T-helper 17 cell (primary cell): ENCODE results near the gene SLC39A3. TPM values are rescaled to one million over a fixed set of nuclear protein-coding genes. Genes with fewer than 3 reads are reported as not detected.
A peak's percentile ranks its signal among the peaks of the same experiment; 100 is the strongest.

Experiments
- ATAC-seq: fragments of 150-1000 bp; cut with Tn5 transposase; 2 replicates; pipeline ENCODE4 v1.10.0; 2021; ENCODE audit warnings: mild to moderate bottlenecking, moderate library complexity
- DNase-seq, 3 donors: peaks; one replicate each; pipeline versions ENCODE4 v3.0.0 to v3.0.0-alpha.2; 2020 to 2021
- H3K9me3 ChIP-seq: one replicate; pipeline ENCODE4 v1.7.0; 2013; ENCODE audit warnings: low read length, mild to moderate bottlenecking; ENCODE audit not compliant: control insufficient read depth, poor library complexity, severe bottlenecking
- H3K27ac Mint-ChIP-seq: one replicate; pipeline ENCODE4 v1.8.0; 2022; ENCODE audit warnings: mild to moderate bottlenecking, moderate library complexity, mixed read lengths
- H3K27me3 Mint-ChIP-seq: one replicate; pipeline ENCODE4 v1.8.0; 2022; ENCODE audit warnings: mixed read lengths
- H3K36me3 Mint-ChIP-seq: one replicate; pipeline ENCODE4 v1.8.0; 2022; ENCODE audit warnings: low read depth, mixed read lengths
- H3K4me1 Mint-ChIP-seq: one replicate; pipeline ENCODE4 v1.8.0; 2022; ENCODE audit warnings: mild to moderate bottlenecking, mixed read lengths
- H3K4me3 Mint-ChIP-seq: one replicate; pipeline ENCODE4 v1.8.0; 2022; ENCODE audit warnings: mild to moderate bottlenecking, moderate library complexity, mixed read lengths
- total RNA-seq, 4 donors: library from RNA in 2 of 4; stranded (reverse) in 2 of 4; gene quantifications; one replicate each; pipeline ENCODE4 v1.2.3 and lab custom pipeline; 2022 to 2026

SLC39A3 gene, protein sequence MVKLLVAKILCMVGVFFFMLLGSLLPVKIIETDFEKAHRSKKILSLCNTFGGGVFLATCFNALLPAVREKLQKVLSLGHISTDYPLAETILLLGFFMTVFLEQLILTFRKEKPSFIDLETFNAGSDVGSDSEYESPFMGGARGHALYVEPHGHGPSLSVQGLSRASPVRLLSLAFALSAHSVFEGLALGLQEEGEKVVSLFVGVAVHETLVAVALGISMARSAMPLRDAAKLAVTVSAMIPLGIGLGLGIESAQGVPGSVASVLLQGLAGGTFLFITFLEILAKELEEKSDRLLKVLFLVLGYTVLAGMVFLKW
- 10 to 100 TPM; 12.3 to 20.6 TPM for total RNA-seq
- total RNA-seq (lab: John Stamatoyannopoulos, UW): 7.0 to 15.1 reads per million in 2 donors

DNA sequence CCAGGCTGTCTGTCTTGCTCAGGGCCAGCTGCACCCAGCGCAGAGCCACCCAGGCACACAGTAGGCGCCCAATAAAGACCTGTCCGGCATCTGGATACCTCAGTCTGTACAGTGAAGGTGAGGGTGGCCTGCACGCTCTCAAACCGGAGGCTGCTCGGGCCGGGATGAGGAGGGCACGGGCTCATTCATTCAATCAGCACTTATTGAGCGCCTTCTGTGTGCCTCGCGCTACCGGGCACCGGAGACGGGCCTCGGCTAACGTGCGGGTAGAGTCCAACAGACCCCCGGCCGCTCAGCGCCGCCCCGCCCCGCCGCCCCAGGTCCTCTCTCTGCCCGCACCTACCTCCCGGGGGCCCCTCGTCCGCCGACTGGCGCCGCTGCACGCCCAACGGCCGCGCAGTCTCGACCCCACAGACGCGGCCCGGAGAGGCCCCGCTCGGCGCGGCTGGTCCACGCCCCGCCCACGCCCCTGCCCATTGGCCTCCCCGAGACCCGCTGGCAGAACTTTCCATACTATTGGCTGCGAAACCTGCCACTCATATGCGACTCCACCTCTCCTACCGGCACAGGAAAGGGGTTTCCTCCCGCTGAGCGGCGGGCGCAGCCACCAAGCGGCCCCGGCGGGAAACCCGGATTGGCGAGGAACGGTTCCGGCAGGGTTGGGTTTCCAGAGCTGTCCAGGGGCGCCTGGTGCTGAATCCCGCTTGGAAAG lies at the start of gene SLC39A3:
Gene SLC39A3 (minus strand): TSS at position 416 of the 712 bp plus-strand sequence. CDS start 2,760 bp downstream, outside the sequence.
- no peak within 1 kb of the TSS for H3K27ac Mint-ChIP-seq
- peaks cover 3% of the 10 kb centered on the region for H3K36me3 Mint-ChIP-seq
- peaks cover 16% of the 10 kb centered on the region for H3K4me1 Mint-ChIP-seq
- peaks cover 12% of the 10 kb centered on the region for H3K27me3 Mint-ChIP-seq
- peak within 1 kb of the TSS; percentile 88 for H3K4me3 Mint-ChIP-seq
- peak; percentile 100 for ATAC-seq
- H3K9me3 ChIP-seq: no peaks in the 10 kb centered on the region
- DNase-seq: peak; percentile 94 to 99 (median 96)

DNA sequence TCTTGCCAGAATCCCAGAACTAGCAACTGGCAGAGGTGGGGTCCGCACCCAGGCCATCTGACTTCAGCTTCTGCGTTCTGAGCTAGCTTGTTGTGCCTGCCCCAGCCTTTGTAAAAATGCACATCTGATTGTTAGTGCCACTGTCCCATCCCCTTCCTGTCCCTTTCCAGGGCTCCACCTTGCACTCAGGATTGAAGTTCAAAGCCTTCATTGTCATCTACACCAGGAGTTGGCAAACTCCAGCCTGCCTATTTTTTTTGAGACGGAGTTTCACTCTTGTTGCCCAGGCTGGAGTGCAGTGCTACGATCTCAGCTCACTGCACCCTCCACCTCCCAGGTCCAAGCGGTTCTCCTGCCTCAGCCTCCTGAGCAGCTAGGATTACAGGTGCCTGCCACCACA lies 48.4 kb upstream of the SLC39A3 start:
- DNase-seq (no peak), ATAC-seq (no peak)
- H3K36me3 Mint-ChIP-seq: no peaks in the 10 kb centered on the region
- no peaks in the 10 kb centered on the region for H3K9me3 ChIP-seq
- H3K27me3 Mint-ChIP-seq: no peaks in the 10 kb centered on the region
- H3K4me3 Mint-ChIP-seq: no peak overlapping the region
- no peak overlapping the region for H3K27ac Mint-ChIP-seq
- H3K4me1 Mint-ChIP-seq: peaks cover 4% of the 10 kb centered on the region

DNA sequence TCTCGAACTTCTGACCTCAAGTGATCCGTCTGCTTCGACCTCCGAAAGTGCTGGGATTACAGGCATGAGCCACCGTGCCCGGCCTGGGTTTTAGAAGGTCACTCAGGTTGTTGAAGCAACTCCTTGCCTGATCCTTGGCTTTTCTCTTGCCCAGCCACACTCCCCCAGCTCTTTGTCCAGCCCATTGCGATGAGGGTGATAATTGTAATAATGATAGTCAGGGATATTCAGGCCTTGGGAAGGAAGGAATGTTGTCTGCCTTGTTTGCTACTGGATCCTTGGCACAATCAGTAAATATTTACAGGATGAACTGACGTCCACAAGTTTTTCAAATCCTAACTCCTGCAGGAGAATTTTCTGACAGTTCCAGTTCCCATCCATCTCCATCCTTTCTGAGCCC lies 47.3 kb upstream of the SLC39A3 start:
- peaks cover 8% of the 10 kb centered on the region for H3K4me1 Mint-ChIP-seq
- peak overlapping the region; percentile 27 for H3K27ac Mint-ChIP-seq
- no peaks in the 10 kb centered on the region for H3K27me3 Mint-ChIP-seq
- H3K9me3 ChIP-seq: no peaks in the 10 kb centered on the region
- DNase-seq (no peak), ATAC-seq (no peak)
- H3K36me3 Mint-ChIP-seq: no peaks in the 10 kb centered on the region
- peak overlapping the region; percentile 89 for H3K4me3 Mint-ChIP-seq

DNA sequence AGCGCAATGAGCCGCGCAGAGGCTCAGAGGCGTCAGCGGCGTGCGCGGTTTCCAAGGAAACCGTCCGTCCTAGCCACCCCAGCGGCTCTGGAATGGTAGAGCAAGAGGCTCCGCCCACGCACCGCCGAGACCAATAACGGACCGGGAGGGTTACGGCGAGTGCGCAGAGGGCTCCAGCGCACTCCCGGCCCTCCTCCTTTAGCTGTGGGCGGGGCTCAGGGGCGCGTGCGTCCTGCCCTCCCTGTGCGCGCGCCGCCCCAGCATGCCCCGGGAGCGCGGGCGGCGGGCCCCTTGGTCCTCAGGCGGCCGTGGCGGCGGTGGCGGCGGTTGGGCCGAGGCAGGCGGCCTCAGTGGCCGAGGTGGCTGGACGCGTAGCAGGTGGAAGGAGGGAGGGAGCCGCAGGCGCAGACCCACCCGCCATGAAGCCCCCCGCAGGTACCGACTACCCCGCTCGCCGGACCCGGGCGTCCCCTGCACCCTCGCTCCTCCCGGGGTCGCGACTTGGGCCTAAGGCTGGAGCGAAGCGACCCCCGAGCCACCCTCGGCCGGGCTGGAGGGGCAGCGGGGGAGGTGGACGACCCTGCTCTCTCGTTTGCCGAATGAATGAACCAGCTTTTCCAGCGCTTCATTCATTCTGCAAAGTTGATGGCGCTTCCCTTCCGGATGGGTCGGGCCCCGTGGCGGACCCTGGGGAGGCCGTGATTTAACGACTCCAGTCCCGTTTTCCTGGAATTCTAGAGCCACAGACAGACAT lies 45.6 kb upstream of the SLC39A3 start, which contains the start of gene THOP1:
Gene THOP1 (plus strand): TSS at position 260 of the 754 bp plus-strand sequence. CDS start 160 bp downstream, at position 420.
- Mint-ChIP-seq H3K27ac (peak within 1 kb of the TSS; percentile 89), H3K4me3 (peak within 1 kb of the TSS; percentile 89), H3K36me3 (no peaks in the 10 kb centered on the region), H3K4me1 (peaks cover 17% of the 10 kb centered on the region), H3K27me3 (no peaks in the 10 kb centered on the region)
- DNase-seq (peak; percentile 97 to 98 (median 98)), ATAC-seq (peak; percentile 92)
- H3K9me3 ChIP-seq: no peaks in the 10 kb centered on the region

DNA sequence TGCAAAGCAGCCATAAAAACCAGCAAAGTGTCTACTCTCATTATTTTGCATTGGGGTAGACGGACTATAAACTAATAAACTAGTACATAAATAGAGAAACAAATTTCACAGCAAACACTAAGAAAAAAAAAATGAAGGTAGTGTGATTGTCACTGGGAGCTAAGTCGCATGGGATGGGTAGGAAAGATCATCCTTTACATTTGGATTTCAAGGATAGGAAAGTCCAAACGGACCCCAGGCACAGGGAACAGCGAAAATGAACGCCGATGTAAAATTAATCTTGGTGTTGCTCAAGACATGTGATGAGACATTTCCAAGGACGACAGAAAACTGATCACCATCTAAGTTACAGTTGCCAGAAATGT lies 43.9 kb upstream of the SLC39A3 start:
- H3K27me3 Mint-ChIP-seq: no peaks in the 10 kb centered on the region
- H3K9me3 ChIP-seq: no peaks in the 10 kb centered on the region
- no peaks in the 10 kb centered on the region for H3K36me3 Mint-ChIP-seq
- H3K4me1 Mint-ChIP-seq: peaks cover 21% of the 10 kb centered on the region
- H3K27ac Mint-ChIP-seq: peak overlapping the region; percentile 89
- H3K4me3 Mint-ChIP-seq: peak overlapping the region; percentile 89
- no peak for DNase-seq
- no peak for ATAC-seq

DNA sequence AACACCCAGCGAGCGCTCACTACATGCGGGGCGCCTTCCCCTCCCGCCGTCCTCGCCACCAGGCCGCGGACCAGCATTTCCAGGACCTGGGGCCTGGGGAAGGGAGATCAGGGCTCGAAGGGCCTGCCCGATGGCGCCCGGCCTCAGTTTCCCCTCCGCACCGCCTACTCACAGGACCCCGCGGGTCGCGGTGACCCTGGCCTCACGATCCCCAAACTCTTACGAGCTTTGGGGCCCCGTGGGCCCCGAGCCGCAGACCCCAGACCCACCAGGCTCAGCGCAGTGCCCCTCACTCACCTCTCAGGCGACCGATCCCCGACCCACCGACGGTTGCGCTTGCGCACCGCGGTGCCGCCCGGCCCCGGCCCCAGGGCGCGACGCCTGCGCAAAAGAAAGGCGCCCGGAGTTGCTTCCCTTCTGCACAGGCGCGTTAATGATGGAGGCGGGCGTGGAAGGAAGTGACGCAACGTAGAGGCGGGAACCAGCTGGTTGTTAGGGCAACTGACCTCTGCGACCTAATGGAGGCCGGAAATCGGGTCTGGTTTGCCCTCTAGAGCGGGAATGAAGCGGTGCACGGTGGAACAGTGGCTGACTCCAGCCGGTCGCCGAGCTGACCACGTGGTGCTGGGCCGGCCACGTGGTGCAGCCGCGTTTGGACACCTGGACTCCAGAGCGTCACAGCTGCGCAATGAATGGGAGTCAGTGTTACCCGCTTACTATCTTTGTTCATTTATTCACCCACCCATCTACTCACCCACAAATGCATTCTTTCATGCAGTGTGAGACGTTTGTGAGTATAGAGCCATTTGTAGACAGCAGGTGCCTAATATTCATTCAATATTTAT lies 43.3 kb upstream of the SLC39A3 start, which contains the start of gene SGTA:
Gene SGTA (minus strand): TSS at position 338 of the 845 bp plus-strand sequence. CDS start 14,205 bp downstream, outside the sequence.
- ATAC-seq (peak; percentile 67), DNase-seq (peak; percentile 87 to 92 (median 88))
- Mint-ChIP-seq H3K27me3 (no peaks in the 10 kb centered on the region), H3K36me3 (no peaks in the 10 kb centered on the region), H3K4me3 (peak within 1 kb of the TSS; percentile 89), H3K4me1 (peaks cover 21% of the 10 kb centered on the region), H3K27ac (peak within 1 kb of the TSS; percentile 89)
- no peaks in the 10 kb centered on the region for H3K9me3 ChIP-seq

DNA sequence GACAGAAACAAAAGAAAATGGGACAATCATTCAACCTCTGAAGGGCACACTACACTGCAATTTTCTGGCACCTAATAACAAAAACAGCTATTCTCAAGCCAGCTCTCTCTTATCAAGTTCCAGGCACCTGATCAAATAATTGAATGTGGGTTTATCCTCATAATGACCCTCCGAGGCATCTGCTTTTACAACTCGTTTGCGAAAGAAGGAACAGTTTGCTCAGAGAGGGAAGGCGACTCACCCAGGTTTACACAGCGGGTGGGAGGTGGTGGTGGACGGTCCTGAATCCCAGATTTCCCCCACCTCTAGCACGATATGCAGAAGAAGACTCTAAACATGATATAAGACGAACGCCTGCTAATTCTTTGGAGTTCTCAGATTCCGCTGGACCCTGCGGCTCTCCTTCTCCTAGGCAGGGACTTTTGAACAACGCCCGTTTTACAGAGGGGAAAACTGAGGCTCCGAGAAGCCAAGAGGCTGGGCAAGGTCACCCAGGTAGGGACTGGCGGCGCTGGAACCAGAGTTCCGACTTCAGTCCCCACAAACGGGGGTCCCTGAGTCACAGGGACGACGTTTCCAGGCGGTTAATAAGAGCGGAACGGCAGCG lies 42.6 kb upstream of the SLC39A3 start:
- DNase-seq (no peak), ATAC-seq (no peak)
- Mint-ChIP-seq H3K36me3 (no peaks in the 10 kb centered on the region), H3K4me1 (peaks cover 21% of the 10 kb centered on the region), H3K27me3 (no peaks in the 10 kb centered on the region), H3K27ac (peak overlapping the region; percentile 89), H3K4me3 (peak overlapping the region; percentile 89)
- H3K9me3 ChIP-seq: no peaks in the 10 kb centered on the region

DNA sequence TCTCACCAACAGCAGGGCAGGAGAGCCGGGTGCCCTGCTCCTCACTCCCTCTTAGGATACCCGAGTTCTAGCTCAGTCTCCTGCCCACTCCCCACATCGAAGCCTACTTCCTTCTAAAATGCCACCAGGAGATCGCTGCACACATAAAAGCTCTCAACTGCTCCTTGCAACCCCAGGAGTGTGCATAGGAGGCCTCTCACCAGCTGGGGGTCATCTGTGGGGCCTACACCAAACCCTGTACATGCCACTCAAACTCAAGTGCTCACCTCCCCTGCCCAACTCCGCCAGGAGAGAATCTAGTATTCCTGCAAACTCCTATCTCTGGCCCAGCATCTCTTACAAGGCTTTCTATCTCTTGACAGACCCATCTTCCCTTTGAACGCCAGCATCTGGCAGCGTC lies 40.5 kb upstream of the SLC39A3 start:
- no peaks in the 10 kb centered on the region for H3K27me3 Mint-ChIP-seq
- no peak overlapping the region for H3K27ac Mint-ChIP-seq
- DNase-seq: no peak
- H3K4me1 Mint-ChIP-seq: peaks cover 29% of the 10 kb centered on the region
- H3K4me3 Mint-ChIP-seq: no peak overlapping the region
- no peaks in the 10 kb centered on the region for H3K9me3 ChIP-seq
- H3K36me3 Mint-ChIP-seq: no peaks in the 10 kb centered on the region
- no peak for ATAC-seq

DNA sequence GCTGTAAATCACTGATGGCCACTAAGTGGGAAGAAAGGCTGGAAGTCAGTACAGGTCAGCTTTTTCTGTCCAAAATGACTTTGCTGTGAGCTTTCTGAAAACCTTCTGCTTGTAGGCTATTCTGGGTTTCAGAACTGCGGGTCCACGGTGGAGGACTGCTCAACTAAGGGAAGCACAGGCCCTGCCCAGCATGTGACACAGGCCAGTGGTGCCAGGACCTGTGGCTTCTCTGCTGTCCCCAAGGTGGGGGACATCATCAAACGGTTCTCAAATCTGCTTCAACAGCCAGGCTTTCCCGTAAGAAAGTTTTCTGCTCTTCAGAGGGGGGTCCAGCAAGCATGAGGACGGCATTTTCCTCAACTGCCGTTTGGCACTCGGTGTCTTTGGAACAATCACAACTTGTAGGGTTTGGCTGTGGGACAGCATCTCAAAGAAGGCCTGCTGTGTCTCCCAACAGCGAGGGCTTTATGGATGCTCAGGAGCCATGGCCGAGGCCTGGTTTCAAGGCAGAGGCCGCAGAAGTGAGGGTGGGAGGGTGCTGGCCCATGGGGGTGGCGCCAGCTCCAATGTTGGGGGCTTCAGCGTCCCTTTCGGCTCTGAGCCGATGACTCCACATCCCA lies 39.4 kb upstream of the SLC39A3 start:
- no peaks in the 10 kb centered on the region for H3K27me3 Mint-ChIP-seq
- DNase-seq: no peak
- H3K9me3 ChIP-seq: no peaks in the 10 kb centered on the region
- ATAC-seq: no peak
- H3K27ac Mint-ChIP-seq: no peak overlapping the region
- H3K36me3 Mint-ChIP-seq: no peaks in the 10 kb centered on the region
- no peak overlapping the region for H3K4me3 Mint-ChIP-seq
- H3K4me1 Mint-ChIP-seq: peaks cover 35% of the 10 kb centered on the region

DNA sequence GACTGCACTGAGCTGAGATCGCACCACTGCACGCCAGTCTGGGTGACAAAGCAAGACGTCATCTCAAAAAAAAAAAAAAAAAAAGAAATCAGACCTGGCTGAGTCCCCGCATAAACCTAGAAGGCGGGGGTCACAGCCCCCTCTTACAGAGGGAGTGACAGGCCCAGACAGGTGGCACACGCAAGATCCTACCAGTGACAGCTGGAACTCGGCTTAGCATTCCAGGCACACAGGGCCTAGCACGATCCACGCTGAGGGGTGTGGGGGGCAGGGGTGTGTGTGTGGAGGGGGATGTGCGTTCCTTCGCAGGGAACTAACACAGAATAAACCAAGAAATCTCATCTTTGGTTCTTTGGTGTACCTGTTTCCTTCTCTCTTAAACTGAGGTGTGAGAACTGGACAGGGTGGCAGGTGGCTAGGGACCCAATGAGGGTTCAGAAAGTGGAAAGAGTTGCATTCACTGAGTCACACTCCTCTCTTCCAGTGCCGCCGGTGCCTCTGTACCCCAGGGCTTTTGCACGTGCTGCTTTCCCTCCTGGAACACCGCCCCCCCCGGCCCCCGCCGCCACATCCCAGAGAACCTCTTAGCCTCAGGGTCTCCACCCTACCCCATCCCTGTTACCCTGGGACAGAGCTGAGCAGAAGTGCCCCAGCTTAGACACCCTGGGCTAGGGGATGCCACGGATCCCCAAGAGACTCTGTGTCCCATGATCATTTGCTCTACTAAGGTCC lies 38.3 kb upstream of the SLC39A3 start:
- peaks cover 30% of the 10 kb centered on the region for H3K4me1 Mint-ChIP-seq
- no peaks in the 10 kb centered on the region for H3K27me3 Mint-ChIP-seq
- ATAC-seq (no peak), DNase-seq (no peak)
- no peak overlapping the region for H3K27ac Mint-ChIP-seq
- H3K9me3 ChIP-seq: no peaks in the 10 kb centered on the region
- H3K36me3 Mint-ChIP-seq: no peaks in the 10 kb centered on the region
- peak overlapping the region; percentile 31 for H3K4me3 Mint-ChIP-seq
